CD14-positive monocyte (primary cell): Measurements from ENCODE around the gene FAM81A. TPM values are rescaled to one million over a fixed set of nuclear protein-coding genes. Genes with fewer than 3 reads are reported as not detected.

Source experiments
- DNase-seq, 3 donors: peaks; one replicate each; pipeline ENCODE4 v3.0.0-alpha.2; 2011 to 2022
- H2AFZ ChIP-seq: 2 replicates; pipeline ENCODE4 v1.6.0; 2012; ENCODE audit warnings: mild to moderate bottlenecking, low read depth, low read length, inconsistent platforms; ENCODE audit not compliant: insufficient read depth, poor library complexity, severe bottlenecking
- H3K27ac ChIP-seq, 2 donors: 1 replicate in 1 of 2; 2 replicates in 1 of 2; pipeline ENCODE4 v1.5.1; 2012 to 2013; ENCODE audit warnings: low read length in 2 of 2, control low read depth in 1 of 2, inconsistent platforms in 1 of 2, low read depth in 1 of 2, mild to moderate bottlenecking in 1 of 2
- H3K27me3 ChIP-seq, 2 donors: one replicate each; pipeline versions ENCODE4 v1.6.0 to v1.6.1; 2011 to 2013; ENCODE audit warnings: low read length in 2 of 2; ENCODE audit not compliant: control insufficient read depth in 2 of 2, insufficient read depth in 2 of 2
- H3K36me3 ChIP-seq, 2 donors: replicated peaks in 1 of 2; 1 replicate in 1 of 2; 2 replicates in 1 of 2; pipeline versions ENCODE4 v1.5.1 to v1.6.1; 2012 to 2013; ENCODE audit warnings: low read length in 2 of 2, control low read depth in 1 of 2, inconsistent platforms in 1 of 2, mild to moderate bottlenecking in 1 of 2; ENCODE audit not compliant: insufficient read depth in 2 of 2, control insufficient read depth in 1 of 2
- H3K4me1 ChIP-seq, 2 donors: 1 replicate in 1 of 2; 2 replicates in 1 of 2; pipeline versions ENCODE4 v1.5.1 to v1.6.1; 2012 to 2013; ENCODE audit warnings: low read length in 2 of 2, control low read depth in 1 of 2, inconsistent platforms in 1 of 2, mild to moderate bottlenecking in 1 of 2, moderate library complexity in 1 of 2; ENCODE audit not compliant: insufficient read depth in 2 of 2, control insufficient read depth in 1 of 2
- H3K4me2 ChIP-seq: replicated peaks from 2 replicates; pipeline ENCODE3; 2012; ENCODE audit warnings: low read length, moderate library complexity, mild to moderate bottlenecking; ENCODE audit not compliant: poor library complexity, severe bottlenecking; ENCODE audit errors: extremely low read depth
- H3K4me3 ChIP-seq, 3 experiments: fragments of 200-600 bp in 1 of 3; sonication (generic) in 1 of 3; replicated peaks in 1 of 3; 1 replicate in 2 of 3; 2 replicates in 1 of 3; pipeline ENCODE4 v1.5.1; 2011 to 2013; ENCODE audit warnings: low read length in 3 of 3, mild to moderate bottlenecking in 3 of 3, control low read depth in 2 of 3, low read depth in 2 of 3, inconsistent platforms in 1 of 3, moderate library complexity in 1 of 3
- H3K79me2 ChIP-seq: 2 replicates; pipeline ENCODE4 v1.6.0; 2012; ENCODE audit warnings: mild to moderate bottlenecking, control low read depth, inconsistent platforms, low read length, moderate library complexity; ENCODE audit not compliant: insufficient read depth
- H3K9ac ChIP-seq: 2 replicates; pipeline ENCODE4 v1.6.0; 2017; ENCODE audit warnings: low read length, mild to moderate bottlenecking; ENCODE audit not compliant: insufficient read depth, poor library complexity, severe bottlenecking
- H3K9me3 ChIP-seq, 2 donors: replicated peaks in 1 of 2; 1 replicate in 1 of 2; 2 replicates in 1 of 2; pipeline versions ENCODE4 v1.5.1 to v1.6.1; 2012 to 2013; ENCODE audit warnings: low read length in 2 of 2, control low read depth in 1 of 2; ENCODE audit not compliant: control insufficient read depth in 1 of 2, insufficient read depth in 1 of 2
- H4K20me1 ChIP-seq: 2 replicates; pipeline ENCODE4 v1.6.0; 2012; ENCODE audit warnings: mild to moderate bottlenecking, low read length, control low read depth, moderate library complexity; ENCODE audit not compliant: insufficient read depth
- H3K27ac Mint-ChIP-seq, 7 donors: one replicate each; pipeline ENCODE4 v1.8.0; 2020; ENCODE audit warnings: mild to moderate bottlenecking in 7 of 7, mixed read lengths in 7 of 7, moderate library complexity in 6 of 7, inconsistent platforms in 2 of 7
- H3K27me3 Mint-ChIP-seq, 3 donors: one replicate each; pipeline ENCODE4 v1.8.0; 2021 to 2022; ENCODE audit warnings: low read depth in 3 of 3, mild to moderate bottlenecking in 3 of 3, mixed read lengths in 3 of 3, moderate library complexity in 3 of 3, inconsistent platforms in 1 of 3
- H3K36me3 Mint-ChIP-seq, 2 donors: one replicate each; pipeline ENCODE4 v1.8.0; 2020; ENCODE audit warnings: mixed read lengths in 2 of 2, inconsistent platforms in 1 of 2, mild to moderate bottlenecking in 1 of 2
- H3K4me1 Mint-ChIP-seq: one replicate; pipeline ENCODE4 v1.8.0; 2020; ENCODE audit warnings: mild to moderate bottlenecking, mixed read lengths
- H3K4me3 Mint-ChIP-seq, 2 donors: one replicate each; pipeline ENCODE4 v1.8.0; 2020; ENCODE audit warnings: mild to moderate bottlenecking in 2 of 2, mixed read lengths in 2 of 2, moderate library complexity in 1 of 2
- H3K9me3 Mint-ChIP-seq, 7 donors: one replicate each; pipeline ENCODE4 v1.8.0; 2020 to 2022; ENCODE audit warnings: mixed read lengths in 7 of 7, mild to moderate bottlenecking in 6 of 7, moderate library complexity in 6 of 7, inconsistent platforms in 2 of 7
- CTCF ChIP-seq: fragments of 200-600 bp; IDR thresholded peaks from one replicate; pipeline ENCODE4 v1.8.0; 2022; ENCODE audit warnings: antibody characterized with exemption, mild to moderate bottlenecking
- WGBS: methylation state at CpG from one replicate; pipeline ENCODE4 v1.1.5; 2013; ENCODE audit warnings: missing lambda C conversion rate; ENCODE audit not compliant: insufficient coverage; 5-methylcytosine and 5-hydroxymethylcytosine counted together
- intact Hi-C, 2 donors: fragments of 100-400 bp; cut with micrococcal nuclease; formaldehyde crosslinking; loops; one replicate each; pipeline versions ENCODE4 v1.15.0 to v1.15.1; 2023
- polyA plus RNA-seq, 3 donors: library from polyadenylated mRNA; depleted of rRNA in 1 of 3; unstranded in 2 of 3; stranded (reverse) in 1 of 3; fragments of 300-500 nt in 2 of 3; fragments of >200 nt in 1 of 3; fragmentation: Illumina TruSeq in 2 of 3; gene quantifications; 1 replicate in 2 of 3; 2 replicates in 1 of 3; pipeline ENCODE4 v1.2.3, GENCODE V29; 2012 to 2021

FAM81A gene
- polyA plus RNA-seq, 3 donors = 0.40 to 0.66 TPM; not detected in 1

- H3K4me3 ChIP-seq = peak overlapping the region in 1 of 3 experiments; percentile 60
- Mint-ChIP-seq H3K36me3 (no peaks in the 10 kb centered on the region), H3K27me3 (peaks cover 0 to 4% (median 0%) of the 10 kb centered on the region in 3 donors), H3K4me1 (peaks cover 86% of the 10 kb centered on the region), H3K27ac (peak overlapping the region; percentile 71 to 86 (median 81)), H3K9me3 (no peaks in the 10 kb centered on the region), H3K4me3 (peak overlapping the region; percentile 48 to 67)
- peaks cover 27% of the 10 kb centered on the region for H3K79me2 ChIP-seq
- peak in 2 of 3 donors; percentile 31 to 39 for DNase-seq
- no peak for TF ChIP-seq CTCF
- peak overlapping the region; percentile 62 for H3K4me2 ChIP-seq
- no peaks in the 10 kb centered on the region for H3K9me3 ChIP-seq
- peak overlapping the region; percentile 21 for H2AFZ ChIP-seq
- H3K9ac ChIP-seq = peak overlapping the region; percentile 23
- no peaks in the 10 kb centered on the region for H4K20me1 ChIP-seq
- no peaks in the 10 kb centered on the region for H3K27me3 ChIP-seq
- 10% methylated on average over 1 of the region's 2 CpGs for WGBS
- intact Hi-C loops = loop anchor here in 1 of 2 donors (10.0 kb wide), 1 partner anchor 46 kb away; no protein-coding TSS in a partner anchor
- peak overlapping the region; percentile 48 to 76 for H3K27ac ChIP-seq
- H3K4me1 ChIP-seq = peaks cover 76 to 79% of the 10 kb centered on the region in 2 donors
- no peaks in the 10 kb centered on the region for H3K36me3 ChIP-seq
Measured at GRCh38 chr15:59410391-59410896, 27.5 kb upstream of the FAM81A start.

GRCh38 chr15:59413577-59413976, 24.4 kb upstream of the FAM81A start:
- H3K27ac Mint-ChIP-seq = peak overlapping the region in 1 of 7 donors; percentile 68
- H3K27me3 Mint-ChIP-seq = peaks cover 0 to 4% (median 0%) of the 10 kb centered on the region in 3 donors
- Histone ChIP-seq H3K9me3 (no peaks in the 10 kb centered on the region), H3K79me2 (peaks cover 9% of the 10 kb centered on the region), H3K27me3 (no peaks in the 10 kb centered on the region), H3K4me3 (no peak overlapping the region), H3K27ac (no peak overlapping the region), H3K9ac (no peak overlapping the region), H4K20me1 (no peaks in the 10 kb centered on the region), H3K4me2 (no peak overlapping the region), H2AFZ (peak overlapping the region; percentile 11), H3K4me1 (peaks cover 47 to 53% of the 10 kb centered on the region in 2 donors), H3K36me3 (no peaks in the 10 kb centered on the region)
- intact Hi-C loops = loop anchor here in 1 of 2 donors (10.0 kb wide), 1 partner anchor 49 kb away; no protein-coding TSS in a partner anchor
- TF ChIP-seq CTCF = no peak
- peaks cover 59% of the 10 kb centered on the region for H3K4me1 Mint-ChIP-seq
- no peak for DNase-seq
- WGBS = 88% methylated on average over 1 of the region's 2 CpGs
- no peaks in the 10 kb centered on the region for H3K36me3 Mint-ChIP-seq
- H3K9me3 Mint-ChIP-seq = no peaks in the 10 kb centered on the region
- no peak overlapping the region for H3K4me3 Mint-ChIP-seq
